ENCODE measurements around the gene KISS1.

Gene KISS1

GRCh38 chr1:204207136-204207616, 10.9 kb upstream of the KISS1 start:
- peak; percentile 97 for TF ChIP-seq CTCF (IDR thresholded peaks at IDR 0.05; ENCODE audit: borderline replicate concordance, insufficient read depth, low read depth, low read length)
- H3K4me3 ChIP-seq (ENCODE audit: low read depth, low read length): no peak overlapping the region

GRCh38 chr1:204206121-204206520, 9.8 kb upstream of the KISS1 start:
- no peak overlapping the region for H3K4me3 ChIP-seq (ENCODE audit: low read depth, low read length)
- TF ChIP-seq CTCF (IDR thresholded peaks at IDR 0.05; ENCODE audit: borderline replicate concordance, insufficient read depth, low read depth, low read length): no peak

- H3K4me3 ChIP-seq (ENCODE audit: low read depth, low read length): no peak overlapping the region
Observed at GRCh38 chr1:204205486-204205885, 9.2 kb upstream of the KISS1 start.

GRCh38 chr1:204204944-204205343, 8.7 kb upstream of the KISS1 start:
- no peak overlapping the region for H3K4me3 ChIP-seq (ENCODE audit: low read depth, low read length)
- no peak for TF ChIP-seq CTCF (IDR thresholded peaks at IDR 0.05; ENCODE audit: borderline replicate concordance, insufficient read depth, low read depth, low read length)

More at GRCh38 chr1:204205486-204205885, 9.2 kb upstream of the KISS1 start:
- TF ChIP-seq CTCF (IDR thresholded peaks at IDR 0.05; ENCODE audit: borderline replicate concordance, insufficient read depth, low read depth, low read length): no peak

- TF ChIP-seq CTCF (IDR thresholded peaks at IDR 0.05; ENCODE audit: borderline replicate concordance, insufficient read depth, low read depth, low read length): no peak
- no peak overlapping the region for H3K4me3 ChIP-seq (ENCODE audit: low read depth, low read length)
Observed at GRCh38 chr1:204203206-204203767, 7.0 kb upstream of the KISS1 start.

GRCh38 chr1:204202481-204202880, 6.2 kb upstream of the KISS1 start:
- no peak for TF ChIP-seq CTCF (IDR thresholded peaks at IDR 0.05; ENCODE audit: borderline replicate concordance, insufficient read depth, low read depth, low read length)
- no peak overlapping the region for H3K4me3 ChIP-seq (ENCODE audit: low read depth, low read length)

GRCh38 chr1:204201348-204202040, 5.2 kb upstream of the KISS1 start:
- no peak overlapping the region for H3K4me3 ChIP-seq (ENCODE audit: low read depth, low read length)
- no peak for TF ChIP-seq CTCF (IDR thresholded peaks at IDR 0.05; ENCODE audit: borderline replicate concordance, insufficient read depth, low read depth, low read length)
